Central memory CD8-positive, alpha-beta T cell (primary cell): ENCODE data around the gene ARID4A.
A peak's percentile ranks its signal among the peaks of the same experiment; 100 is the strongest.
"Not testable (repeated sequence)": the region's sequence is repeated elsewhere in the genome, so short reads cannot be mapped to it uniquely, and the experiment has no call there.

Experiments
- ATAC-seq: fragments of 150-1000 bp; cut with Tn5 transposase; replicated peaks from 2 replicates; pipeline ENCODE4 v1.10.0; 2022; ENCODE audit warnings: mild to moderate bottlenecking, moderate FRiP score, moderate number of reproducible peaks; ENCODE audit not compliant: poor library complexity, severe bottlenecking; ENCODE audit errors: extremely low read depth
- DNase-seq, 2 donors: peaks; one replicate each; pipeline ENCODE4 v3.0.0; 2021; ENCODE audit warnings: low spot score in 2 of 2
- H3K27ac Mint-ChIP-seq: one replicate; pipeline ENCODE4 v1.8.0; 2022; ENCODE audit warnings: low read depth, mild to moderate bottlenecking, moderate library complexity, mixed read lengths
- H3K27me3 Mint-ChIP-seq: one replicate; pipeline ENCODE4 v1.8.0; 2022; ENCODE audit warnings: mixed read lengths
- H3K36me3 Mint-ChIP-seq: one replicate; pipeline ENCODE4 v1.8.0; 2022; ENCODE audit warnings: mild to moderate bottlenecking, moderate library complexity, mixed read lengths; ENCODE audit not compliant: insufficient read depth
- H3K4me1 Mint-ChIP-seq: one replicate; pipeline ENCODE4 v1.8.0; 2022; ENCODE audit warnings: mixed read lengths
- H3K4me3 Mint-ChIP-seq: one replicate; pipeline ENCODE4 v1.8.0; 2022; ENCODE audit warnings: mild to moderate bottlenecking, moderate library complexity, mixed read lengths
- H3K9me3 Mint-ChIP-seq: one replicate; pipeline ENCODE4 v1.8.0; 2022; ENCODE audit warnings: mixed read lengths

Gene ARID4A

GRCh38 chr14:58395812-58396788, 97.7 kb downstream of the ARID4A start, which contains the start of gene TOMM20L:
Gene TOMM20L (plus strand): TSS chr14:58395930. CDS start chr14:58395958, 28 bp downstream.
- peak within 1 kb of the TSS; percentile 82 for H3K4me3 Mint-ChIP-seq
- H3K36me3 Mint-ChIP-seq: peaks cover 2% of the 10 kb centered on the region
- H3K27ac Mint-ChIP-seq: peak within 1 kb of the TSS; percentile 86
- no peaks in the 10 kb centered on the region for H3K9me3 Mint-ChIP-seq
- peaks cover 17% of the 10 kb centered on the region for H3K4me1 Mint-ChIP-seq
- peak; percentile 81 for ATAC-seq
- DNase-seq: peak; percentile 57 to 58
- H3K27me3 Mint-ChIP-seq: no peaks in the 10 kb centered on the region

DNA sequence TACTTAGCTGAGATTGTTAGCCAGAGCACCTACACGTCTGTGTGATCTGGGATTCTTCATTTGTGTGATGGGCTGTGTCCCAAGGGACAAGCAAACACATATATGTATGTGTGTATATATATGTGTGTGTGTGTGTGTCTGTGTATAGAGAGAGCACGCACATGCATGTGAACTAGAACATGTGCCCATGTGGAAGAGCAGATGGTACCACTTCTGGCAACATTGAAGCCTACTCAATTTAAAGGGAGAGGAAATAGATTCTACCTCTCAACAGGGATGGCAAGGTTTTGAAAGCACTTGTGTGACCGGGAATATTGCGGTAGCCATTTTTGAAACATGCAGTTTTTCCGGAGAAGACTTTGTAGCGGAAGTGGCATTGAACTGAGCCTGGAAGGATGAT, 98.8 kb downstream of the ARID4A start:
- ATAC-seq: no peak
- Mint-ChIP-seq H3K36me3 (peaks cover 2% of the 10 kb centered on the region), H3K4me3 (peak overlapping the region; percentile 82), H3K27ac (no peak overlapping the region), H3K4me1 (peaks cover 17% of the 10 kb centered on the region), H3K27me3 (no peaks in the 10 kb centered on the region), H3K9me3 (no peaks in the 10 kb centered on the region)
- no peak for DNase-seq

DNA sequence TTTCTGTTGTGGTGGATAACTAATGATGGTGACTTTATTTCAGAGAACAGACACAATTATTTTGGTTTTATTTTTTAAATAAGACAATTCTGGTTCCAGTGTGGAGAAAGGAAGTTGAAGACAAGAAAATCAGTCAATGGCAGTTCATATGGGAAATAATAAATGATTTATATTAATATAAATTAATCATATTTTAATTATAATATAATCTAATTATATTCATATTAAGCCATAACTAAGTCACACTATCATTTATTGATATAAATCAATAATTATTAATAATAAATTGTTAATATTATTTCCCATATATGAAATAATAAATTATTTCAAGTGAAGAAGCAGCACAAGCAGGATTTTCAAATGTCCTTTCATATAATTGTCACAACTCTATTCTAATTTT, 100.1 kb downstream of the ARID4A start:
- peaks cover 2% of the 10 kb centered on the region for H3K36me3 Mint-ChIP-seq
- no peaks in the 10 kb centered on the region for H3K9me3 Mint-ChIP-seq
- H3K27me3 Mint-ChIP-seq: no peaks in the 10 kb centered on the region
- H3K4me1 Mint-ChIP-seq: peaks cover 17% of the 10 kb centered on the region
- H3K27ac Mint-ChIP-seq: no peak overlapping the region
- no peak overlapping the region for H3K4me3 Mint-ChIP-seq
- DNase-seq: no peak
- no peak for ATAC-seq

- Mint-ChIP-seq H3K4me3 (no peak overlapping the region), H3K9me3 (no peaks in the 10 kb centered on the region), H3K27ac (no peak overlapping the region), H3K4me1 (peaks cover 17% of the 10 kb centered on the region), H3K27me3 (no peaks in the 10 kb centered on the region), H3K36me3 (peaks cover 2% of the 10 kb centered on the region)
- ATAC-seq: no peak
- DNase-seq: no peak
Observed at GRCh38 chr14:58398895-58399294, 100.5 kb downstream of the ARID4A start.

DNA sequence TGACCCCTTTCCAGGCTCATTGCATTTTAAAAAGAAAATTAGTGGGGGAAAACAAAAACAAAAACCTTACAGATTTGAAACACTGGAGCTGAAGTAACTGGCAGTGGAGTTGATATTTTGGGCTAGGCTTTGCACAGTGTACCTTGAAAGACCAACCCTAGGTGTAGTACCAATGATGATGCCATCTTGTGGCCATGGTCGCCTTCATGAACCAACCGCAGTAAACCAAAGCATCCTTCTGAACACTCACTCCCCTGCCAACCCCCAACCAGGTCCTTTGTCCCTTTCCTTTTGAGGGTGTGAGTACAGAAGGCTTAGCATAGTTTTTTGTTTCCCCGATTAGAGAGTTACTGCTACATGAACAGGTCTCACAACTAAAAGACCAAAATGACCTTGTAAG, 103.2 kb downstream of the ARID4A start:
- Mint-ChIP-seq H3K36me3 (no peaks in the 10 kb centered on the region), H3K27me3 (no peaks in the 10 kb centered on the region), H3K9me3 (no peaks in the 10 kb centered on the region), H3K27ac (no peak overlapping the region), H3K4me3 (no peak overlapping the region), H3K4me1 (peaks cover 7% of the 10 kb centered on the region)
- no peak for ATAC-seq
- no peak for DNase-seq

DNA sequence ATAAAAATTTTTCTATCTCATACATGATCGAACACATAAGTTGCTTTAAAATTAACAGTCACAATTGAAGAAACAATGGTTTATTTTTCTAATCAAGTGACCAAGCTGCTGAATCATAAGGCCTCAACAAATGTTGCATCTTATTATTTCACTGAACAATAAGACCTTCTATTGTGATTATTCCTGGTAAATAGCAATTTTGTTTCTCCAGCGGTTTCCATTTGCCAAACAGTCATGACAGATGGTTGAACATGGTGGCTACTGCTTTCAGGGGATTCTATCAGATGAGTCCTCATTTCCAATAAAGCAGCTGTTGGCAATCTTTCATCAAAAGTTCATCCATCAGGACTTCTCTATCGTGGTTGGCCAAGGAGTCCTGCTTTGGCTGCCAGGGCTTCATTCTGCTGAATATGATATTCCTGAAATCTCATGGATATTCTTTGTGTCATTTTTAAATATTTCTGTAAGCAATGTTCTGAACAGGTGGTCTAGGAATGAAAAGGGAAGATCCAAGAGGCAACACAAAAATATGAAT, 110.4 kb downstream of the ARID4A start:
- Mint-ChIP-seq H3K9me3 (no peaks in the 10 kb centered on the region), H3K36me3 (peaks cover 39% of the 10 kb centered on the region), H3K27me3 (no peaks in the 10 kb centered on the region), H3K27ac (no peak overlapping the region), H3K4me3 (no peak overlapping the region), H3K4me1 (no peaks in the 10 kb centered on the region)
- ATAC-seq (no peak), DNase-seq (no peak)

GRCh38 chr14:58414845-58415244, 116.5 kb downstream of the ARID4A start:
- H3K4me1 Mint-ChIP-seq: peaks cover 25% of the 10 kb centered on the region
- H3K4me3 Mint-ChIP-seq: no peak overlapping the region
- H3K9me3 Mint-ChIP-seq: no peaks in the 10 kb centered on the region
- H3K36me3 Mint-ChIP-seq: peaks cover 48% of the 10 kb centered on the region
- ATAC-seq (no peak), DNase-seq (no peak)
- H3K27ac Mint-ChIP-seq: peak overlapping the region; percentile 61
- no peaks in the 10 kb centered on the region for H3K27me3 Mint-ChIP-seq

DNA sequence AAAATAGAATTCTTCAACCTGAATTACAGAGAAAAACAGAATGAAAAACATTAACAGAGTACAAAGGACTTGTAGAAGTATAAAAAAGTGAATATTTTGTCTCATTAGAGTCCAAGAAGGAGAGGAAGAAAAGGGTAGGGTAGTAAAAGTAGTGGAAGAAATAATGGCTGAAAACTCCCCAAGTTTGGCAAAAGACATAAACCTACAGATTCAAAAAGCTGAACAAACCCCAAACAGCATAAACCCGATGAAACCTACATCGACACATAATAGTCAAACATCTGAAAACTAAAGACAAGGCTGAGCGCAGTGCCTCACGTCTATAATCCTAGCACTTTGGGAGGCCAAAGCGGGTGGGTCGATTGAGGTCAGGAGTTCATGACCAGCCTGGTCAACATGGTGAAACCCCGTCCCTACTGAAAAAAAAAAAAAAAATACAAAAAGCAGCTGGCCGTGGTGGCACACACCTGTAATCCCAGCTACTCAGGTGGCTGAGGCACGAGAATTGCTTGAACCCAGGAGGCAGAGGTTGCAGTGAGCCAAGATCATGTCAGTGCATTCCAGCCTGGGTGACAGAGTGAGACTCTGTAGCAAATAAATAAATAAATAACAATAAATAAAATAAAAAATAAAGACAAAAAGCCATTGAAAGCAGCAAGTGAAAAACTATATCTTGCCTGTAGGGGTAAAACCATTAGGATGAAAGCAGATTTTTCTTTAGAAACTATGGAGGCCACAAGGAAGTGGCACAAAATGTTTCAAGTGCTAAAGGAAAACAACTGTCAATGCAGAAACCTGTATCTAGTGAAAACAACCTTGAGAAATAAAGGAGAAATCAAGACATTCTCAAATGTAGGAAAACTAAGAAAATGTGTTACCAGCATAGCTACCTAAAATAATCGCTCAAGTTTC, 117.5 kb downstream of the ARID4A start:
- Mint-ChIP-seq H3K4me1 (peaks cover 25% of the 10 kb centered on the region), H3K36me3 (peaks cover 43% of the 10 kb centered on the region), H3K9me3 (no peaks in the 10 kb centered on the region), H3K27me3 (no peaks in the 10 kb centered on the region), H3K4me3 (no peak overlapping the region), H3K27ac (peak overlapping the region; percentile 61)
- DNase-seq (no peak), ATAC-seq (no peak)

GRCh38 chr14:58416934-58417333, 118.6 kb downstream of the ARID4A start:
- H3K36me3 Mint-ChIP-seq: peaks cover 45% of the 10 kb centered on the region

More at GRCh38 chr14:58416934-58417333, 118.6 kb downstream of the ARID4A start:
- H3K4me1 Mint-ChIP-seq: peaks cover 25% of the 10 kb centered on the region
- not testable (repeated sequence) for H3K27ac Mint-ChIP-seq, H3K4me3 Mint-ChIP-seq, H3K27me3 Mint-ChIP-seq, ATAC-seq, H3K9me3 Mint-ChIP-seq, DNase-seq
